Ascending aorta (tissue), 2 donors: ENCODE data around the gene DMD. TPM values are rescaled to one million over a fixed set of nuclear protein-coding genes. Genes with fewer than 3 reads are reported as not detected.

Source experiments
- DNase-seq, 2 donors: peaks; one replicate each; pipeline ENCODE4 v3.0.0-alpha.2; 2019; ENCODE audit warnings: low spot score in 2 of 2
- H3K27ac ChIP-seq, 2 donors: fragments of 200-600 bp; sonication (generic); one replicate each; pipeline ENCODE4 v1.5.1; 2016 to 2017; ENCODE audit warnings: mild to moderate bottlenecking in 1 of 2
- H3K27me3 ChIP-seq: fragments of 200-600 bp; sonication (generic); one replicate; pipeline ENCODE4 v1.5.1; 2017
- H3K36me3 ChIP-seq, 2 donors: fragments of 200-600 bp; sonication (generic); one replicate each; pipeline ENCODE4 v1.5.1; 2016
- H3K4me1 ChIP-seq, 2 donors: fragments of 200-600 bp; sonication (generic); one replicate each; pipeline ENCODE4 v1.5.1; 2016 to 2017; ENCODE audit warnings: mild to moderate bottlenecking in 1 of 2
- H3K4me3 ChIP-seq, 2 donors: fragments of 200-600 bp; sonication (generic); one replicate each; pipeline ENCODE4 v1.5.1; 2016 to 2017; ENCODE audit warnings: mild to moderate bottlenecking in 1 of 2
- H3K9me3 ChIP-seq, 2 donors: fragments of 200-600 bp; sonication (generic); one replicate each; pipeline ENCODE4 v1.5.1; 2016
- intact Hi-C: fragments of 100-400 bp; cut with DNase I; formaldehyde crosslinking; loops from one replicate; pipeline ENCODE4 v1.15.1; 2023
- total RNA-seq: library from RNA; depleted of rRNA; stranded (reverse); fragments of >200 nt; gene quantifications from one replicate; pipeline ENCODE4 v1.1.0, GENCODE V29; 2016
- TF ChIP-seq, protein P1 (sequence below), 3 experiments: fragments of 200-600 bp in 2 of 3; fragments of 450-650 bp in 1 of 3; sonication (generic) in 2 of 3; IDR thresholded peaks; one replicate each; pipeline ENCODE4 v1.5.1; 2016 to 2019; ENCODE audit warnings: antibody characterized with exemption in 3 of 3, mild to moderate bottlenecking in 1 of 3, moderate library complexity in 1 of 3

Gene DMD
- total RNA-seq, 1 donor from 2014 or later, result 40.0 TPM

DNA sequence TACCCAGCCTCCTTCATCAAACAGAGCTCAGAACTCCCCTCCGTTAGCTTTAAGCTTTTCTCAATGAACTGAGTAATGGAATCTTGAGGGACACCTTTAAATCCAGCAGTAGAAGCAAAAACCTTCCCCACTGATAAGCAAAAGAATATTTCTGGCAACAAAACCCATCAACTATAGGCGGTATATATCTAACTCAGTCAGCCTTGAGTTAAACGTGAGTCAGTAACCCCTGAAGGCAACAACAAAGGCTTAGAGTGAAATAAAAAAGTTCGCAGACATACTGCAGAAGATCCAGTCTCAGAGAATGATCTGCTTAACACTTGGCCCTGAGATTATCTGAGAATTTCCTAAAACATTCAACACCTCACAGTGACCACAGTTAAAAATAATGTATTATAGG, 77.2 kb downstream of the DMD start:
- Histone ChIP-seq H3K4me1 (no peaks in the 10 kb centered on the region), H3K4me3 (peak overlapping the region in 1 of 2 donors; percentile 2), H3K36me3 (no peaks in the 10 kb centered on the region), H3K27me3 (no peaks in the 10 kb centered on the region), H3K27ac (no peak overlapping the region), H3K9me3 (no peaks in the 10 kb centered on the region)
- intact Hi-C loops, result no loop called here
- TF ChIP-seq, protein P1, sequence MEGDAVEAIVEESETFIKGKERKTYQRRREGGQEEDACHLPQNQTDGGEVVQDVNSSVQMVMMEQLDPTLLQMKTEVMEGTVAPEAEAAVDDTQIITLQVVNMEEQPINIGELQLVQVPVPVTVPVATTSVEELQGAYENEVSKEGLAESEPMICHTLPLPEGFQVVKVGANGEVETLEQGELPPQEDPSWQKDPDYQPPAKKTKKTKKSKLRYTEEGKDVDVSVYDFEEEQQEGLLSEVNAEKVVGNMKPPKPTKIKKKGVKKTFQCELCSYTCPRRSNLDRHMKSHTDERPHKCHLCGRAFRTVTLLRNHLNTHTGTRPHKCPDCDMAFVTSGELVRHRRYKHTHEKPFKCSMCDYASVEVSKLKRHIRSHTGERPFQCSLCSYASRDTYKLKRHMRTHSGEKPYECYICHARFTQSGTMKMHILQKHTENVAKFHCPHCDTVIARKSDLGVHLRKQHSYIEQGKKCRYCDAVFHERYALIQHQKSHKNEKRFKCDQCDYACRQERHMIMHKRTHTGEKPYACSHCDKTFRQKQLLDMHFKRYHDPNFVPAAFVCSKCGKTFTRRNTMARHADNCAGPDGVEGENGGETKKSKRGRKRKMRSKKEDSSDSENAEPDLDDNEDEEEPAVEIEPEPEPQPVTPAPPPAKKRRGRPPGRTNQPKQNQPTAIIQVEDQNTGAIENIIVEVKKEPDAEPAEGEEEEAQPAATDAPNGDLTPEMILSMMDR (IDR thresholded peaks at IDR 0.05), result no peak
- no peak for DNase-seq

DNA sequence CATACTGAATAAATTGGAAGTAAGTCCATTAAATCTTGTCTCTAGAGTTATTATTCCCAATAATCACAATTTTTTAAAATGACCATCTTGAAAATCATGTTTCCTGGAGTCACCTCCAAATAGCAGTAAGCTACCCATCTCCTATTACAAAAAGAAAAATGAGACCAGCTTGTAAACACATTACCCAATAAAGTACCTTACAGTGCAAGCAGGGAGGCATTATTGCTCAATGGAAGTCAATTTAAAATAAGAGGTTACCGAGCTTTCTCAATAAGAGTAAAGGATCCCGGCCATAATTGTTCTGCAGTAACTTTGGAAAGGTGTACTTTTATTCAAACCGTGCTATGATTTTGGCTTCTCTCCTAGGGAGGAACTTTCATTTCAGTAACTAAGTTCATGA, 78.0 kb downstream of the DMD start:
- Histone ChIP-seq H3K36me3 (no peaks in the 10 kb centered on the region), H3K4me1 (no peaks in the 10 kb centered on the region), H3K4me3 (no peak overlapping the region), H3K27me3 (no peaks in the 10 kb centered on the region), H3K27ac (no peak overlapping the region), H3K9me3 (no peaks in the 10 kb centered on the region)
- intact Hi-C loops, result no loop called here
- TF ChIP-seq, protein P1 (IDR thresholded peaks at IDR 0.05), result no peak
- no peak for DNase-seq

DNA sequence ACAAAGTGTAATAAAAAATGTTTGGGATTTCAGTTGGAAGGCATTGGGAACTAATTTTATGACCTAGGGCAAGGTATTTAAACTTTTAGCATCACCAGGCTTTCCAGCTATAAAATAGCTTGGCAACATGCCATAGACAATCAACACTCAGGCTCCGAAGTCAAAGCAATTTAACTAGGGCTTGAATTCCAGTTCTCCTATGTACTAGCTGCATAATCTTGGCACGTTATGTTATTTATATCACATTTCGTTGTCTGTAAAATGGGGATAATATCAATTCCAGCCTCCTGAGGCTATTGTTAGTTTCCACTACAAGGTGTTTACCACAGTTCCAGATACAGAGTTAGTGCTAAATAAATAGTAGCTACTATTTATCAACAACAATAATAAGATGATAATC, 78.8 kb downstream of the DMD start:
- TF ChIP-seq, protein P1 (IDR thresholded peaks at IDR 0.05), result no peak
- intact Hi-C loops, result no loop called here
- H3K9me3 ChIP-seq, result no peaks in the 10 kb centered on the region

DNA sequence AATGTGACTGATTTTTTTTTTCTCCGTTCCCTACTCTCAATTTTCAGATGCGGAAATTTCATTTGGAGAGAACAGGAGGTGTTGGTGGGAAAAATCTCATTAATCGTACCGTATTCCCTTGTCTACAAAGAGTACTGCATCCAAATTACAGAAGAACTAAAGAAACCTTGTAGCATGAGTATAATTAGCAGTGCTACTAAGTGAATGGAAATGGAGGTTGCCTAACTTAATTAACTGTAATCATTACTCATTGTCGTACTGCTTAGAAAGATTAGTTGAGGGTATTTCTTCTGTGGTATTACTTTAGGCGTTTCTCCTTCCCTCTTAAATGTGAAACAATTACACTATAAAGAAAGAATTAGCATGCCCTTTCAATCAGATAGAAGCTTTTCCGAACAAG, 81.7 kb downstream of the DMD start:
- Histone ChIP-seq H3K9me3 (no peaks in the 10 kb centered on the region), H3K36me3 (no peaks in the 10 kb centered on the region), H3K27ac (no peak overlapping the region), H3K4me3 (no peak overlapping the region), H3K4me1 (no peaks in the 10 kb centered on the region), H3K27me3 (no peaks in the 10 kb centered on the region)
- intact Hi-C loops, result no loop called here
- TF ChIP-seq, protein P1 (IDR thresholded peaks at IDR 0.05), result no peak
- DNase-seq, result no peak

More for the DNA sequence above, 78.8 kb downstream of the DMD start:
- no peak for DNase-seq
- no peaks in the 10 kb centered on the region for H3K4me1 ChIP-seq
- H3K36me3 ChIP-seq, result no peaks in the 10 kb centered on the region
- H3K4me3 ChIP-seq, result no peak overlapping the region
- H3K27me3 ChIP-seq, result no peaks in the 10 kb centered on the region
- H3K27ac ChIP-seq, result no peak overlapping the region

DNA sequence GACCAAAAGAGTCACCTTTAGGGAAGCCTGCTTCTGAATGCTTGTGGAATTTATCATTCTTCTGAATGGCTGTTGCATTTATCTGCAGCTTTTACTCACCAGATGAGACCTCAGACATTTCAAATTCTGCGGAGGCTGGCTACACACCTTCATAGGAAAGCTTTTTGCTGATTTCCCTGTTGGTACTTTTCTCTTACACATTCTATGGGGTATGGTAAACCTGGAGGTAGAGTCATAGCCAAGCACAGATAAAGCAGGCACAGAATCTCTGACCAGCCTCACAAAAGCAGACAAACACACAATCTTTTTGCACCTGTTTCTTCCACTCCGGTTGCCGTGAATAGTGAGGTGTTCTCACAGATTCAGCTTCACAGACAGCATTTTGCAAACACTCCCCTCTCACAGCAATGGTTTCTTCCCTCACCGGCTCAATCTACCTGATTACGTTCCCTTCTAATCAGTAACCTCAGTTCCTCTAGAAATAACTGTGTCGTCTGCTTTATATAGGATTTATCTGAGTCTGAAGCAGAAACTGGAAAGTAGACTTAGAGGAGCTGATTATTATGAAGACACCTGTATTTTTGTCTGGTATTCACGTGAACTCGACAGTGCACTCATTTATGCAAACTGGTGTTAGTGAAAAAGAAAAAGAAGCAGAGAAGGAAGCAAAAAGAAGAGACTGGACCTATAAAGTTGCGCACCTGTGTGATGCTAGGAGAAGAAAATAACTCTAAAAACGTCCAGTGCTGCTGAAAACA, 83.1 kb downstream of the DMD start:
- Histone ChIP-seq H3K4me3 (no peak overlapping the region), H3K27ac (no peak overlapping the region), H3K27me3 (no peaks in the 10 kb centered on the region), H3K36me3 (no peaks in the 10 kb centered on the region), H3K9me3 (no peaks in the 10 kb centered on the region), H3K4me1 (no peaks in the 10 kb centered on the region)
- no peak for DNase-seq
- TF ChIP-seq, protein P1 (IDR thresholded peaks at IDR 0.05), result no peak
- intact Hi-C loops, result no loop called here
